CD14-positive monocyte (primary cell): ENCODE results near the gene ADGRG1. TPM values are rescaled to one million over a fixed set of nuclear protein-coding genes. Genes with fewer than 3 reads are reported as not detected.
A peak's percentile ranks its signal among the peaks of the same experiment; 100 is the strongest.

Experiments used
- DNase-seq, 3 donors: peaks; one replicate each; pipeline ENCODE4 v3.0.0-alpha.2; 2011 to 2022
- H2AFZ ChIP-seq: 2 replicates; pipeline ENCODE4 v1.6.0; 2012; ENCODE audit warnings: mild to moderate bottlenecking, low read depth, low read length, inconsistent platforms; ENCODE audit not compliant: insufficient read depth, poor library complexity, severe bottlenecking
- H3K27ac ChIP-seq, 2 donors: 1 replicate in 1 of 2; 2 replicates in 1 of 2; pipeline ENCODE4 v1.5.1; 2012 to 2013; ENCODE audit warnings: low read length in 2 of 2, control low read depth in 1 of 2, inconsistent platforms in 1 of 2, low read depth in 1 of 2, mild to moderate bottlenecking in 1 of 2
- H3K27me3 ChIP-seq, 2 donors: one replicate each; pipeline versions ENCODE4 v1.6.0 to v1.6.1; 2011 to 2013; ENCODE audit warnings: low read length in 2 of 2; ENCODE audit not compliant: control insufficient read depth in 2 of 2, insufficient read depth in 2 of 2
- H3K36me3 ChIP-seq, 2 donors: replicated peaks in 1 of 2; 1 replicate in 1 of 2; 2 replicates in 1 of 2; pipeline versions ENCODE4 v1.5.1 to v1.6.1; 2012 to 2013; ENCODE audit warnings: low read length in 2 of 2, control low read depth in 1 of 2, inconsistent platforms in 1 of 2, mild to moderate bottlenecking in 1 of 2; ENCODE audit not compliant: insufficient read depth in 2 of 2, control insufficient read depth in 1 of 2
- H3K4me1 ChIP-seq, 2 donors: 1 replicate in 1 of 2; 2 replicates in 1 of 2; pipeline versions ENCODE4 v1.5.1 to v1.6.1; 2012 to 2013; ENCODE audit warnings: low read length in 2 of 2, control low read depth in 1 of 2, inconsistent platforms in 1 of 2, mild to moderate bottlenecking in 1 of 2, moderate library complexity in 1 of 2; ENCODE audit not compliant: insufficient read depth in 2 of 2, control insufficient read depth in 1 of 2
- H3K4me2 ChIP-seq: replicated peaks from 2 replicates; pipeline ENCODE3; 2012; ENCODE audit warnings: low read length, moderate library complexity, mild to moderate bottlenecking; ENCODE audit not compliant: poor library complexity, severe bottlenecking; ENCODE audit errors: extremely low read depth
- H3K4me3 ChIP-seq, 3 experiments: fragments of 200-600 bp in 1 of 3; sonication (generic) in 1 of 3; replicated peaks in 1 of 3; 1 replicate in 2 of 3; 2 replicates in 1 of 3; pipeline ENCODE4 v1.5.1; 2011 to 2013; ENCODE audit warnings: low read length in 3 of 3, mild to moderate bottlenecking in 3 of 3, control low read depth in 2 of 3, low read depth in 2 of 3, inconsistent platforms in 1 of 3, moderate library complexity in 1 of 3
- H3K79me2 ChIP-seq: 2 replicates; pipeline ENCODE4 v1.6.0; 2012; ENCODE audit warnings: mild to moderate bottlenecking, control low read depth, inconsistent platforms, low read length, moderate library complexity; ENCODE audit not compliant: insufficient read depth
- H3K9ac ChIP-seq: 2 replicates; pipeline ENCODE4 v1.6.0; 2017; ENCODE audit warnings: low read length, mild to moderate bottlenecking; ENCODE audit not compliant: insufficient read depth, poor library complexity, severe bottlenecking
- H3K9me3 ChIP-seq, 2 donors: replicated peaks in 1 of 2; 1 replicate in 1 of 2; 2 replicates in 1 of 2; pipeline versions ENCODE4 v1.5.1 to v1.6.1; 2012 to 2013; ENCODE audit warnings: low read length in 2 of 2, control low read depth in 1 of 2; ENCODE audit not compliant: control insufficient read depth in 1 of 2, insufficient read depth in 1 of 2
- H4K20me1 ChIP-seq: 2 replicates; pipeline ENCODE4 v1.6.0; 2012; ENCODE audit warnings: mild to moderate bottlenecking, low read length, control low read depth, moderate library complexity; ENCODE audit not compliant: insufficient read depth
- H3K27ac Mint-ChIP-seq, 7 donors: one replicate each; pipeline ENCODE4 v1.8.0; 2020; ENCODE audit warnings: mild to moderate bottlenecking in 7 of 7, mixed read lengths in 7 of 7, moderate library complexity in 6 of 7, inconsistent platforms in 2 of 7
- H3K27me3 Mint-ChIP-seq, 3 donors: one replicate each; pipeline ENCODE4 v1.8.0; 2021 to 2022; ENCODE audit warnings: low read depth in 3 of 3, mild to moderate bottlenecking in 3 of 3, mixed read lengths in 3 of 3, moderate library complexity in 3 of 3, inconsistent platforms in 1 of 3
- H3K36me3 Mint-ChIP-seq, 2 donors: one replicate each; pipeline ENCODE4 v1.8.0; 2020; ENCODE audit warnings: mixed read lengths in 2 of 2, inconsistent platforms in 1 of 2, mild to moderate bottlenecking in 1 of 2
- H3K4me1 Mint-ChIP-seq: one replicate; pipeline ENCODE4 v1.8.0; 2020; ENCODE audit warnings: mild to moderate bottlenecking, mixed read lengths
- H3K4me3 Mint-ChIP-seq, 2 donors: one replicate each; pipeline ENCODE4 v1.8.0; 2020; ENCODE audit warnings: mild to moderate bottlenecking in 2 of 2, mixed read lengths in 2 of 2, moderate library complexity in 1 of 2
- H3K9me3 Mint-ChIP-seq, 7 donors: one replicate each; pipeline ENCODE4 v1.8.0; 2020 to 2022; ENCODE audit warnings: mixed read lengths in 7 of 7, mild to moderate bottlenecking in 6 of 7, moderate library complexity in 6 of 7, inconsistent platforms in 2 of 7
- CTCF ChIP-seq: fragments of 200-600 bp; IDR thresholded peaks from one replicate; pipeline ENCODE4 v1.8.0; 2022; ENCODE audit warnings: antibody characterized with exemption, mild to moderate bottlenecking
- WGBS: methylation state at CpG from one replicate; pipeline ENCODE4 v1.1.5; 2013; ENCODE audit warnings: missing lambda C conversion rate; ENCODE audit not compliant: insufficient coverage; 5-methylcytosine and 5-hydroxymethylcytosine counted together
- intact Hi-C, 2 donors: fragments of 100-400 bp; cut with micrococcal nuclease; formaldehyde crosslinking; loops; one replicate each; pipeline versions ENCODE4 v1.15.0 to v1.15.1; 2023
- polyA plus RNA-seq, 3 donors: library from polyadenylated mRNA; depleted of rRNA in 1 of 3; unstranded in 2 of 3; stranded (reverse) in 1 of 3; fragments of 300-500 nt in 2 of 3; fragments of >200 nt in 1 of 3; fragmentation: Illumina TruSeq in 2 of 3; gene quantifications; 1 replicate in 2 of 3; 2 replicates in 1 of 3; pipeline ENCODE4 v1.2.3, GENCODE V29; 2012 to 2021

ADGRG1 gene
- polyA plus RNA-seq, 3 donors: 0.07 to 0.39 (median 0.08) TPM

- DNase-seq: no peak
- Histone ChIP-seq H3K27me3 (peaks cover 0 to 8% of the 10 kb centered on the region in 2 donors), H3K4me2 (no peak overlapping the region), H3K4me1 (peaks cover 14 to 16% of the 10 kb centered on the region in 2 donors), H2AFZ (no peak overlapping the region), H3K36me3 (no peaks in the 10 kb centered on the region), H3K27ac (no peak overlapping the region), H3K9ac (no peak overlapping the region), H3K4me3 (no peak overlapping the region), H3K79me2 (no peaks in the 10 kb centered on the region), H3K9me3 (no peaks in the 10 kb centered on the region), H4K20me1 (no peaks in the 10 kb centered on the region)
- 91% methylated on average over 15 of the region's 23 CpGs for WGBS
- H3K4me1 Mint-ChIP-seq: peaks cover 20% of the 10 kb centered on the region
- intact Hi-C loops: loop anchor here in 1 of 2 donors (5.0 kb wide), 1 partner anchor 39 kb away; the partner anchor contains the start of gene DRC7
- peaks cover 20 to 32% (median 24%) of the 10 kb centered on the region in 3 donors for H3K27me3 Mint-ChIP-seq
- H3K4me3 Mint-ChIP-seq: no peak overlapping the region
- peak overlapping the region in 1 of 7 donors; percentile 63 for H3K27ac Mint-ChIP-seq
- H3K36me3 Mint-ChIP-seq: no peaks in the 10 kb centered on the region
- H3K9me3 Mint-ChIP-seq: no peaks in the 10 kb centered on the region
- TF ChIP-seq CTCF: no peak
Observed at GRCh38 chr16:57652695-57653471, 24.5 kb downstream of the ADGRG1 start.

GRCh38 chr16:57653936-57654335 lies 25.5 kb downstream of the ADGRG1 start:
- Mint-ChIP-seq H3K4me3 (peak overlapping the region in 1 of 2 donors; percentile 42), H3K9me3 (no peaks in the 10 kb centered on the region), H3K4me1 (peaks cover 9% of the 10 kb centered on the region), H3K27ac (no peak overlapping the region), H3K36me3 (no peaks in the 10 kb centered on the region), H3K27me3 (peaks cover 20 to 30% (median 24%) of the 10 kb centered on the region in 3 donors)
- Histone ChIP-seq H3K36me3 (no peaks in the 10 kb centered on the region), H4K20me1 (no peaks in the 10 kb centered on the region), H3K27me3 (peaks cover 0 to 8% of the 10 kb centered on the region in 2 donors), H3K9ac (no peak overlapping the region), H3K79me2 (no peaks in the 10 kb centered on the region), H3K27ac (no peak overlapping the region), H3K9me3 (no peaks in the 10 kb centered on the region), H2AFZ (no peak overlapping the region), H3K4me1 (peaks cover 4 to 5% of the 10 kb centered on the region in 2 donors), H3K4me2 (no peak overlapping the region), H3K4me3 (no peak overlapping the region)
- TF ChIP-seq CTCF: no peak
- WGBS: 3% methylated on average over 14 of the region's 16 CpGs
- intact Hi-C loops: loop anchor here in 1 of 2 donors (5.0 kb wide), 1 partner anchor 38 kb away; the partner anchor contains the start of gene DRC7
- DNase-seq: no peak
